Neuronal stem cell (in vitro differentiated cells): ENCODE results near the gene STXBP6.

Experiments used
- DNase-seq: peaks from one replicate; pipeline ENCODE4 v3.0.0-alpha.2; 2013; ENCODE audit warnings: low spot score
- H2AFZ ChIP-seq: one replicate; pipeline ENCODE4 v1.6.1; 2013; ENCODE audit warnings: mild to moderate bottlenecking, low read length, inconsistent platforms
- H2AK5ac ChIP-seq: 2 replicates; pipeline ENCODE4 v1.6.1; 2013; ENCODE audit warnings: low read depth, mild to moderate bottlenecking, inconsistent platforms, low read length, moderate library complexity, mixed read lengths
- H2BK120ac ChIP-seq: 2 replicates; pipeline ENCODE4 v1.6.1; 2013; ENCODE audit warnings: low read depth, mild to moderate bottlenecking, inconsistent platforms, low read length, moderate library complexity, mixed read lengths
- H2BK12ac ChIP-seq: one replicate; pipeline ENCODE4 v1.6.1; 2013; ENCODE audit warnings: low read length, inconsistent platforms
- H2BK15ac ChIP-seq: 2 replicates; pipeline ENCODE4 v1.6.1; 2013; ENCODE audit warnings: mild to moderate bottlenecking, low read length, inconsistent platforms, mixed read lengths
- H2BK5ac ChIP-seq: one replicate; pipeline ENCODE4 v1.6.1; 2013; ENCODE audit warnings: inconsistent platforms, mild to moderate bottlenecking, low read length, moderate library complexity
- H3K14ac ChIP-seq: one replicate; pipeline ENCODE4 v1.6.1; 2013; ENCODE audit warnings: low read length, inconsistent platforms
- H3K18ac ChIP-seq: 2 replicates; pipeline ENCODE4 v1.6.1; 2013; ENCODE audit warnings: low read length, inconsistent platforms
- H3K23ac ChIP-seq: 2 replicates; pipeline ENCODE4 v1.6.1; 2013; ENCODE audit warnings: low read depth, mild to moderate bottlenecking, mixed read lengths, low read length, inconsistent platforms; ENCODE audit not compliant: poor library complexity
- H3K27ac ChIP-seq: replicated peaks from 3 replicates; pipeline ENCODE4 v1.5.1; 2013; ENCODE audit warnings: low read length, inconsistent platforms
- H3K27me3 ChIP-seq, 3 experiments: 2 replicates each; pipeline ENCODE4 v1.6.1; 2013; ENCODE audit warnings: low read length in 3 of 3, mild to moderate bottlenecking in 2 of 3, inconsistent platforms in 1 of 3, low read depth in 1 of 3, mixed read lengths in 1 of 3, moderate library complexity in 1 of 3; ENCODE audit not compliant: control insufficient read depth in 3 of 3, insufficient read depth in 3 of 3
- H3K36me3 ChIP-seq, 2 donors: replicated peaks in 1 of 2; 2 replicates each; pipeline ENCODE4 v1.6.1; 2013; ENCODE audit warnings: low read length in 2 of 2; ENCODE audit not compliant: control insufficient read depth in 2 of 2, insufficient read depth in 2 of 2
- H3K4ac ChIP-seq: 2 replicates; pipeline ENCODE4 v1.6.1; 2013; ENCODE audit warnings: inconsistent platforms, mild to moderate bottlenecking, low read length, moderate library complexity
- H3K4me1 ChIP-seq, 2 donors: 1 replicate in 1 of 2; 2 replicates in 1 of 2; pipeline ENCODE4 v1.6.1; 2013; ENCODE audit warnings: low read length in 2 of 2, low read depth in 1 of 2; ENCODE audit not compliant: control insufficient read depth in 2 of 2, insufficient read depth in 1 of 2
- H3K4me2 ChIP-seq: one replicate; pipeline ENCODE4 v1.6.1; 2013; ENCODE audit warnings: mild to moderate bottlenecking, low read length, inconsistent platforms; ENCODE audit not compliant: insufficient read depth, poor library complexity, severe bottlenecking
- H3K4me3 ChIP-seq, 2 donors: 2 replicates each; pipeline ENCODE4 v1.5.1; 2013; ENCODE audit warnings: low read length in 2 of 2, mild to moderate bottlenecking in 2 of 2, inconsistent platforms in 1 of 2, moderate library complexity in 1 of 2
- H3K79me1 ChIP-seq: one replicate; pipeline ENCODE4 v1.6.1; 2013; ENCODE audit warnings: low read depth, mild to moderate bottlenecking, inconsistent platforms, low read length, moderate library complexity
- H3K9ac ChIP-seq: one replicate; pipeline ENCODE4 v1.6.1; 2013; ENCODE audit warnings: mild to moderate bottlenecking, low read depth, low read length, inconsistent platforms; ENCODE audit not compliant: poor library complexity
- H3K9me3 ChIP-seq, 2 donors: replicated peaks in 1 of 2; 2 replicates each; pipeline versions ENCODE3 to v1.6.1; 2013; ENCODE audit warnings: low read length in 2 of 2, mild to moderate bottlenecking in 2 of 2, inconsistent platforms in 1 of 2, low read depth in 1 of 2, mixed read lengths in 1 of 2, moderate library complexity in 1 of 2; ENCODE audit not compliant: control insufficient read depth in 2 of 2, insufficient read depth in 1 of 2
- H4K8ac ChIP-seq: one replicate; pipeline ENCODE4 v1.6.1; 2013; ENCODE audit warnings: low read depth, mild to moderate bottlenecking, inconsistent platforms, low read length, moderate library complexity
- H4K91ac ChIP-seq: one replicate; pipeline ENCODE4 v1.6.1; 2013; ENCODE audit warnings: low read length, low read depth, mild to moderate bottlenecking, inconsistent platforms; ENCODE audit not compliant: poor library complexity
- WGBS, 2 donors: extraction: QIAGEN DNeasy Blood & Tissue Kit; methylation state at CpG; one replicate each; pipeline ENCODE4 v1.1.7; 2013; ENCODE audit warnings: missing lambda C conversion rate in 2 of 2, mixed read lengths in 1 of 2; ENCODE audit not compliant: insufficient read length in 2 of 2, insufficient replicate concordance in 1 of 2; ENCODE audit errors: extremely low coverage in 2 of 2; 5-methylcytosine and 5-hydroxymethylcytosine counted together

The STXBP6 gene

GRCh38 chr14:24975393-24975792 is 74.6 kb downstream of the STXBP6 start:
- no peaks in the 10 kb centered on the region for H3K36me3 ChIP-seq
- no peaks in the 10 kb centered on the region for H3K4me1 ChIP-seq
- H3K4ac ChIP-seq: no peak overlapping the region
- H3K9me3 ChIP-seq: no peaks in the 10 kb centered on the region
- no peak overlapping the region for H2BK5ac ChIP-seq
- no peak for DNase-seq
- H2BK120ac ChIP-seq: no peak overlapping the region
- H3K14ac ChIP-seq: no peak overlapping the region
- no peak overlapping the region for H2AK5ac ChIP-seq
- H3K23ac ChIP-seq: no peak overlapping the region
- H4K8ac ChIP-seq: no peak overlapping the region
- no CpG with 5 or more reads among the region's 2 CpGs for WGBS, 2 donors
- no peak overlapping the region for H3K4me2 ChIP-seq
- no peak overlapping the region for H2AFZ ChIP-seq
- H3K4me3 ChIP-seq: no peak overlapping the region
- no peaks in the 10 kb centered on the region for H3K79me1 ChIP-seq
- H3K27ac ChIP-seq: no peak overlapping the region
- no peak overlapping the region for H4K91ac ChIP-seq
- H2BK15ac ChIP-seq: no peak overlapping the region
- no peaks in the 10 kb centered on the region for H3K27me3 ChIP-seq
- no peak overlapping the region for H3K18ac ChIP-seq
- H3K9ac ChIP-seq: no peak overlapping the region
- no peak overlapping the region for H2BK12ac ChIP-seq

GRCh38 chr14:24974591-24975374 is 75.2 kb downstream of the STXBP6 start:
- no peak overlapping the region for H4K8ac ChIP-seq
- H3K4me2 ChIP-seq: no peak overlapping the region
- no peak overlapping the region for H3K14ac ChIP-seq
- H4K91ac ChIP-seq: no peak overlapping the region
- no peaks in the 10 kb centered on the region for H3K27me3 ChIP-seq
- no peak overlapping the region for H2BK15ac ChIP-seq
- no peaks in the 10 kb centered on the region for H3K4me1 ChIP-seq
- no peak overlapping the region for H3K9ac ChIP-seq
- no peaks in the 10 kb centered on the region for H3K79me1 ChIP-seq
- no peak overlapping the region for H2BK120ac ChIP-seq
- H2BK12ac ChIP-seq: no peak overlapping the region
- no peak overlapping the region for H2AFZ ChIP-seq
- no peaks in the 10 kb centered on the region for H3K36me3 ChIP-seq
- no peak overlapping the region for H3K4me3 ChIP-seq
- DNase-seq: no peak
- H3K9me3 ChIP-seq: no peaks in the 10 kb centered on the region
- H2BK5ac ChIP-seq: no peak overlapping the region
- H3K27ac ChIP-seq: no peak overlapping the region
- no peak overlapping the region for H2AK5ac ChIP-seq
- no peak overlapping the region for H3K23ac ChIP-seq
- WGBS, 2 donors: no CpG with 5 or more reads among the region's 2 CpGs
- no peak overlapping the region for H3K4ac ChIP-seq
- H3K18ac ChIP-seq: no peak overlapping the region

DNA sequence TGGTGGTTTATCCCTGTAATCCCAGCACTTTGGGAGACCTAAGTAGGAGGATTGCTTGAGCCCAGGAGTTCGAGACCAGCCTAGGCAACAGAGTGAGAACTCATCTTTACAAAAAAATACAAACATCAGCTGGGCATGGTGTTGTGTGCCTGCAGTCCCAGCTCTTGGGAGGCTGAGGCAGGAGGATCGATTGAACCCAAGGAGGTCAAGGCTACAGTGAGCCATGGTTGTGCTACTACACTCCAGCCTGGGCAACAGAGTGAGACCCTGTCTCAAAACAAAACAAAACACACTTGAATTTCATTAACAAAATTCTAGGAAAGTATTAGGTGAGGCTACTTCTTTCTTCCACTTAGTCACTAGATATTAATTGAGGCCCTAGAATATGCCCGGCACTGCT is 77.1 kb downstream of the STXBP6 start:
- WGBS, 2 donors: no CpG with 5 or more reads among the region's 3 CpGs

DNA sequence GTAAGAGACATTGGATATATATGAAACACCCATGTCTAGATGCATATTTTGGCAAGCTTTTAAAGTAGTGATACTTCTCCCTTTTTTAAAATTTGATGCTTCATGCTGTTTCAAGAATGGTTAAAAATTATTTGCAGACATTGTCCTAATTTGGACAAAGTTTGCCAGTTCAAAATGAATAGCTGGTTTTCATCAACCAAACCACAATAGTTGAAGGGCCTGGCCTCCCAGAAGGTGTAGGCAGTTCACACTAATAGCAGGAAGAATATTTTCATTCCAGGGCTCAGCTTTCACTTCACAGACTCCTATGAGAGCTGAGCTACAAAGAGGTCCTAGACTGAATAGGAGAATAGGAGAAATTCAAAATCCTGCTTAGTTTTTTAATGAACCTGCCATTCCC is 78.7 kb downstream of the STXBP6 start:
- no peak overlapping the region for H2BK120ac ChIP-seq
- no peak for DNase-seq
- peaks cover 0 to 2% of the 10 kb centered on the region in 2 donors for H3K36me3 ChIP-seq
- no peak overlapping the region for H2BK15ac ChIP-seq
- peaks cover 0 to 2% of the 10 kb centered on the region in 2 donors for H3K4me1 ChIP-seq
- no peak overlapping the region for H2BK5ac ChIP-seq
- no peak overlapping the region for H3K14ac ChIP-seq
- no peak overlapping the region for H2AFZ ChIP-seq
- H2BK12ac ChIP-seq: no peak overlapping the region
- H3K27me3 ChIP-seq: no peaks in the 10 kb centered on the region
- H3K9me3 ChIP-seq: no peaks in the 10 kb centered on the region
- H3K79me1 ChIP-seq: no peaks in the 10 kb centered on the region
- H3K4me3 ChIP-seq: no peak overlapping the region
- no peak overlapping the region for H3K27ac ChIP-seq
- no peak overlapping the region for H3K18ac ChIP-seq
- no peak overlapping the region for H3K23ac ChIP-seq
- no peak overlapping the region for H3K4me2 ChIP-seq
- H3K9ac ChIP-seq: no peak overlapping the region
- H4K91ac ChIP-seq: no peak overlapping the region
- H3K4ac ChIP-seq: no peak overlapping the region
- H4K8ac ChIP-seq: no peak overlapping the region
- no peak overlapping the region for H2AK5ac ChIP-seq

More for the DNA sequence above, 77.1 kb downstream of the STXBP6 start:
- Histone ChIP-seq H3K9me3 (no peaks in the 10 kb centered on the region), H2BK120ac (no peak overlapping the region), H3K14ac (no peak overlapping the region), H3K79me1 (no peaks in the 10 kb centered on the region), H3K36me3 (no peaks in the 10 kb centered on the region), H4K8ac (no peak overlapping the region), H3K4ac (no peak overlapping the region), H4K91ac (no peak overlapping the region), H2AK5ac (no peak overlapping the region), H3K18ac (no peak overlapping the region), H3K9ac (no peak overlapping the region), H3K23ac (no peak overlapping the region), H2BK5ac (no peak overlapping the region), H2BK12ac (no peak overlapping the region), H3K27ac (no peak overlapping the region), H2BK15ac (no peak overlapping the region), H3K27me3 (no peaks in the 10 kb centered on the region), H3K4me3 (no peak overlapping the region), H2AFZ (no peak overlapping the region), H3K4me2 (no peak overlapping the region), H3K4me1 (no peaks in the 10 kb centered on the region)
- DNase-seq: no peak
